ENCODE results near the gene RUFY3. TPM values are rescaled to one million over a fixed set of nuclear protein-coding genes. Genes with fewer than 3 reads are reported as not detected.
"Not testable (repeated sequence)": the region's sequence is repeated elsewhere in the genome, so short reads cannot be mapped to it uniquely, and the experiment has no call there.

Gene RUFY3
- total and polyA plus RNA-seq, 2 experiments from 2014 or later, result 18.3 to 29.2 TPM

DNA sequence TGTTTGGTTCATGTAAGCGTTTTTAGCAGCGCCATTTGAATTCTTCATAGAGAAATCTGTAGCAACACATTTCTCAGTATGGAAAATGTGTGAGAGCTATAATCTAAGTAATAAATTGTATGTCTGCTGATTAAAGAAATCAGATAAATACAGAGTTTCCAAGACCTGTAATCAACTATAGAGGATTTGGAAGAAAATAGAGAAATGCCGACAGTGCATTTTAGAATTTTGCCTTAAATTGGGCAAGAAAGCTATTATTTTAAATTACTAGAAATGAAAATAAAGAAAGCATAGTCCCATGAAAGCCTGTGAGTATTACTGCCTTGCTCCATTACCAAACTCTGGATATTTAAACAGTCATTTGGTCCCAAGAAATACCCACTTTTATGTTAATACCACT, 2.7 kb downstream of the RUFY3 start (continued):
- TF ChIP-seq, protein P1, sequence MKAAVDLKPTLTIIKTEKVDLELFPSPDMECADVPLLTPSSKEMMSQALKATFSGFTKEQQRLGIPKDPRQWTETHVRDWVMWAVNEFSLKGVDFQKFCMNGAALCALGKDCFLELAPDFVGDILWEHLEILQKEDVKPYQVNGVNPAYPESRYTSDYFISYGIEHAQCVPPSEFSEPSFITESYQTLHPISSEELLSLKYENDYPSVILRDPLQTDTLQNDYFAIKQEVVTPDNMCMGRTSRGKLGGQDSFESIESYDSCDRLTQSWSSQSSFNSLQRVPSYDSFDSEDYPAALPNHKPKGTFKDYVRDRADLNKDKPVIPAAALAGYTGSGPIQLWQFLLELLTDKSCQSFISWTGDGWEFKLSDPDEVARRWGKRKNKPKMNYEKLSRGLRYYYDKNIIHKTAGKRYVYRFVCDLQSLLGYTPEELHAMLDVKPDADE (IDR thresholded peaks at IDR 0.05), result no peak
- TF ChIP-seq, protein P2, sequence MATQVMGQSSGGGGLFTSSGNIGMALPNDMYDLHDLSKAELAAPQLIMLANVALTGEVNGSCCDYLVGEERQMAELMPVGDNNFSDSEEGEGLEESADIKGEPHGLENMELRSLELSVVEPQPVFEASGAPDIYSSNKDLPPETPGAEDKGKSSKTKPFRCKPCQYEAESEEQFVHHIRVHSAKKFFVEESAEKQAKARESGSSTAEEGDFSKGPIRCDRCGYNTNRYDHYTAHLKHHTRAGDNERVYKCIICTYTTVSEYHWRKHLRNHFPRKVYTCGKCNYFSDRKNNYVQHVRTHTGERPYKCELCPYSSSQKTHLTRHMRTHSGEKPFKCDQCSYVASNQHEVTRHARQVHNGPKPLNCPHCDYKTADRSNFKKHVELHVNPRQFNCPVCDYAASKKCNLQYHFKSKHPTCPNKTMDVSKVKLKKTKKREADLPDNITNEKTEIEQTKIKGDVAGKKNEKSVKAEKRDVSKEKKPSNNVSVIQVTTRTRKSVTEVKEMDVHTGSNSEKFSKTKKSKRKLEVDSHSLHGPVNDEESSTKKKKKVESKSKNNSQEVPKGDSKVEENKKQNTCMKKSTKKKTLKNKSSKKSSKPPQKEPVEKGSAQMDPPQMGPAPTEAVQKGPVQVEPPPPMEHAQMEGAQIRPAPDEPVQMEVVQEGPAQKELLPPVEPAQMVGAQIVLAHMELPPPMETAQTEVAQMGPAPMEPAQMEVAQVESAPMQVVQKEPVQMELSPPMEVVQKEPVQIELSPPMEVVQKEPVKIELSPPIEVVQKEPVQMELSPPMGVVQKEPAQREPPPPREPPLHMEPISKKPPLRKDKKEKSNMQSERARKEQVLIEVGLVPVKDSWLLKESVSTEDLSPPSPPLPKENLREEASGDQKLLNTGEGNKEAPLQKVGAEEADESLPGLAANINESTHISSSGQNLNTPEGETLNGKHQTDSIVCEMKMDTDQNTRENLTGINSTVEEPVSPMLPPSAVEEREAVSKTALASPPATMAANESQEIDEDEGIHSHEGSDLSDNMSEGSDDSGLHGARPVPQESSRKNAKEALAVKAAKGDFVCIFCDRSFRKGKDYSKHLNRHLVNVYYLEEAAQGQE (IDR thresholded peaks at IDR 0.05; ENCODE audit: unreplicated experiment), result no peak
- TF ChIP-seq JUNB (IDR thresholded peaks at IDR 0.05; ENCODE audit: unreplicated experiment) (no peak), CREB1 (CRISPR knock-in tag; IDR thresholded peaks at IDR 0.05; ENCODE audit: low read depth) (no peak), ZNF114 (CRISPR knock-in tag; IDR thresholded peaks at IDR 0.05) (no peak), POLR2AphosphoS5 (IDR thresholded peaks at IDR 0.05; ENCODE audit: low read depth) (no peak)
- TF ChIP-seq, protein P3, sequence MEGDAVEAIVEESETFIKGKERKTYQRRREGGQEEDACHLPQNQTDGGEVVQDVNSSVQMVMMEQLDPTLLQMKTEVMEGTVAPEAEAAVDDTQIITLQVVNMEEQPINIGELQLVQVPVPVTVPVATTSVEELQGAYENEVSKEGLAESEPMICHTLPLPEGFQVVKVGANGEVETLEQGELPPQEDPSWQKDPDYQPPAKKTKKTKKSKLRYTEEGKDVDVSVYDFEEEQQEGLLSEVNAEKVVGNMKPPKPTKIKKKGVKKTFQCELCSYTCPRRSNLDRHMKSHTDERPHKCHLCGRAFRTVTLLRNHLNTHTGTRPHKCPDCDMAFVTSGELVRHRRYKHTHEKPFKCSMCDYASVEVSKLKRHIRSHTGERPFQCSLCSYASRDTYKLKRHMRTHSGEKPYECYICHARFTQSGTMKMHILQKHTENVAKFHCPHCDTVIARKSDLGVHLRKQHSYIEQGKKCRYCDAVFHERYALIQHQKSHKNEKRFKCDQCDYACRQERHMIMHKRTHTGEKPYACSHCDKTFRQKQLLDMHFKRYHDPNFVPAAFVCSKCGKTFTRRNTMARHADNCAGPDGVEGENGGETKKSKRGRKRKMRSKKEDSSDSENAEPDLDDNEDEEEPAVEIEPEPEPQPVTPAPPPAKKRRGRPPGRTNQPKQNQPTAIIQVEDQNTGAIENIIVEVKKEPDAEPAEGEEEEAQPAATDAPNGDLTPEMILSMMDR (conservative IDR thresholded peaks at IDR 0.05; ENCODE audit: low read depth in 2 of 2), result no peak

DNA sequence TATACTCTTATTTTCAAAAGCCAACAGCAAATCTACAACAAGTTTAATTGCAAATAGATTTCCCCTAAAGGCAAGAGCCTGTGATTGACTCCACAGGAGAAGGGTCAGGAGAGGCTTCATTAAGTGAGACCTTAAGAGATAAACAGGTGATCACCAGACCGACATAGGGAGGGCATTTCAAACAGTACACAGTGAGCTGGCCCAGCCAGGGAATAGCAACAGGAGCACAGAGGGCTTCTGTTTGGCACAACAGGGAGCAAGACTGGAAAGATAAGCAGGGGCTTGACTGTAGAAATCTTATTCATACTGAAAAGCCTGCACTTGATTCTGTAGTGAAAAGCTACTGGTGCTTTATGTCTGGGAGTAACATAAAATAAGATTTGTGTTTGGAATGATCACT, 3.9 kb downstream of the RUFY3 start:
- TF ChIP-seq, protein P2 (IDR thresholded peaks at IDR 0.05; ENCODE audit: unreplicated experiment), result no peak
- TF ChIP-seq, protein P3 (conservative IDR thresholded peaks at IDR 0.05; ENCODE audit: low read depth in 2 of 2), result no peak
- TF ChIP-seq ZNF114 (CRISPR knock-in tag; IDR thresholded peaks at IDR 0.05), result no peak
- TF ChIP-seq, protein P1 (IDR thresholded peaks at IDR 0.05), result no peak
- no peak for TF ChIP-seq JUNB (IDR thresholded peaks at IDR 0.05; ENCODE audit: unreplicated experiment)
- no peak for TF ChIP-seq STAT1 (IDR thresholded peaks at IDR 0.05; ENCODE audit: unreplicated experiment)
- ATAC-seq, result no peak

DNA sequence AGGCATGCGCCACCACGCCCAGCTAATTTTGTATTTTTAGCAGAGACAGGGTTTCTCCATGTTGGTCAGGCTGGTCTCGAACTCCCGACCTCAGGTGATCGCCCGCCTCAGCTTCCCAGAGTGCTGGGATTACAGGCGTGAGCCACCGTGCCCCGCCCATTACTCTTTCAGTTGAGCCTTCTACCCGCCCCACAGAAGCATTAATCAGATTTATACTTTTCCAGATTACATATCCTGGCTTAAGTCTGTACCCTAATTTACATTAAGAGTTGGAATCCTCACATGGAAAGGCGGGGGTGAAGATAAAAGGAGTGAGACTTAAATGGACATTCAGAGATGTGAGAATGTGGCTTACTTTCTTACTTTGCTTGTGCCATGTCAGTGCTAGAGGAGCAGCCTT, 4.8 kb downstream of the RUFY3 start:
- H3F3A ChIP-seq (replicated peaks; ENCODE audit: low read depth); H4K20me1 ChIP-seq (replicated peaks; ENCODE audit: insufficient read depth); ATAC-seq; H3K36me3 ChIP-seq (ENCODE audit: insufficient read depth); H3K4me3 ChIP-seq; H3K36me3 Mint-ChIP-seq (ENCODE audit: low read depth); DNase-seq (ENCODE audit: low spot score); H3K9me3 Mint-ChIP-seq; H3K4me3 Mint-ChIP-seq; H3K27me3 Mint-ChIP-seq (ENCODE audit: insufficient read depth, low read depth, poor library complexity); H3K27ac ChIP-seq (ENCODE audit: low read depth); H3K4me2 ChIP-seq; H2AFZ ChIP-seq; H3K9me2 ChIP-seq (ENCODE audit: insufficient read depth); H3K27me3 ChIP-seq (ENCODE audit: insufficient read depth); H3K27ac Mint-ChIP-seq: not testable (repeated sequence)
- H3K4me1 ChIP-seq (ENCODE audit: insufficient read depth), result peaks cover 15% of the 10 kb centered on the region
- peaks cover 16% of the 10 kb centered on the region for H3K4me1 Mint-ChIP-seq
- H3K79me2 ChIP-seq (replicated peaks; ENCODE audit: insufficient read depth), result peaks cover 14% of the 10 kb centered on the region

More for the DNA sequence above, 3.9 kb downstream of the RUFY3 start:
- no peaks in the 10 kb centered on the region for H3K36me3 Mint-ChIP-seq (ENCODE audit: low read depth)
- Histone ChIP-seq H4K20me1 (replicated peaks; ENCODE audit: insufficient read depth) (no peaks in the 10 kb centered on the region), H3K4me3 (no peak overlapping the region), H3K9me2 (ENCODE audit: insufficient read depth) (no peaks in the 10 kb centered on the region), H2AFZ (no peak overlapping the region), H3K4me2 (no peak overlapping the region), H3K27ac (ENCODE audit: low read depth) (no peak overlapping the region), H3K79me2 (replicated peaks; ENCODE audit: insufficient read depth) (peaks cover 19% of the 10 kb centered on the region), H3K27me3 (ENCODE audit: insufficient read depth) (no peaks in the 10 kb centered on the region), H3F3A (replicated peaks; ENCODE audit: low read depth) (no peaks in the 10 kb centered on the region), H3K4me1 (ENCODE audit: insufficient read depth) (peaks cover 16% of the 10 kb centered on the region), H3K36me3 (ENCODE audit: insufficient read depth) (no peaks in the 10 kb centered on the region)
- H3K4me1 Mint-ChIP-seq, result peaks cover 16% of the 10 kb centered on the region
- no peak overlapping the region for H3K27ac Mint-ChIP-seq
- H3K27me3 Mint-ChIP-seq (ENCODE audit: insufficient read depth, low read depth, poor library complexity), result peaks cover 4% of the 10 kb centered on the region
- no peaks in the 10 kb centered on the region for H3K9me3 Mint-ChIP-seq
- DNase-seq (ENCODE audit: low spot score), result no peak
- H3K4me3 Mint-ChIP-seq, result no peak overlapping the region

Data from GM23338 (cell line).